GM21786 (cell line): Measurements from ENCODE around the gene CACNB4.
"Not testable (repeated sequence)": the region's sequence is repeated elsewhere in the genome, so short reads cannot be mapped to it uniquely, and the experiment has no call there.

ENCODE experiments used
- ATAC-seq: cut with Tn5 transposase; IDR thresholded peaks from one replicate; pipeline ENCODE4 v1.9.1; 2021; ENCODE audit not compliant: unreplicated experiment

The CACNB4 gene

GRCh38 chr2:151828143-151828889 is 270.5 kb downstream of the CACNB4 start, which contains the start of gene ARL5A:
TSS of gene ARL5A (minus strand) at chr2:151828421. CDS start at chr2:151828176, 245 bp downstream.
- ATAC-seq: peak; percentile 96

- ATAC-seq: peak; percentile 11
Measured at GRCh38 chr2:151827564-151828142, 271.2 kb downstream of the CACNB4 start.

GRCh38 chr2:151826737-151827157 is 272.1 kb downstream of the CACNB4 start:
- ATAC-seq: no peak

GRCh38 chr2:151824886-151825285 is 274.0 kb downstream of the CACNB4 start:
- no peak for ATAC-seq

- ATAC-seq: no peak
Measured at GRCh38 chr2:151823651-151824050, 275.2 kb downstream of the CACNB4 start.

GRCh38 chr2:151819920-151820319 is 278.9 kb downstream of the CACNB4 start:
- peak; percentile 61 for ATAC-seq

GRCh38 chr2:151817929-151818328 is 280.9 kb downstream of the CACNB4 start:
- no peak for ATAC-seq

- ATAC-seq: no peak
Measured at GRCh38 chr2:151816843-151817242, 282.0 kb downstream of the CACNB4 start.

- no peak for ATAC-seq
Measured at GRCh38 chr2:151815821-151816489, 282.9 kb downstream of the CACNB4 start.

- no peak for ATAC-seq
Measured at GRCh38 chr2:151810489-151810888, 288.4 kb downstream of the CACNB4 start.

- ATAC-seq: no peak
Measured at GRCh38 chr2:151809073-151809383, 289.8 kb downstream of the CACNB4 start.

GRCh38 chr2:151808258-151809072 is 290.4 kb downstream of the CACNB4 start:
- ATAC-seq: no peak

GRCh38 chr2:151805961-151806360 is 292.9 kb downstream of the CACNB4 start:
- ATAC-seq: no peak

GRCh38 chr2:151805343-151805742 is 293.5 kb downstream of the CACNB4 start:
- ATAC-seq: no peak

GRCh38 chr2:151803811-151804210 is 295.0 kb downstream of the CACNB4 start:
- no peak for ATAC-seq

GRCh38 chr2:151802315-151802714 is 296.5 kb downstream of the CACNB4 start:
- ATAC-seq: no peak

- ATAC-seq: no peak
Measured at GRCh38 chr2:151799886-151800292, 299.0 kb downstream of the CACNB4 start.

- ATAC-seq: no peak
Measured at GRCh38 chr2:151796774-151797173, 302.1 kb downstream of the CACNB4 start.

- no peak for ATAC-seq
Measured at GRCh38 chr2:151795646-151796240, 303.1 kb downstream of the CACNB4 start.

GRCh38 chr2:151794422-151794821 is 304.4 kb downstream of the CACNB4 start:
- not testable (repeated sequence) for ATAC-seq

GRCh38 chr2:151793123-151793522 is 305.7 kb downstream of the CACNB4 start:
- no peak for ATAC-seq
